Fibroblast of lung (primary cell): ENCODE measurements around the gene CYP1A2.

Experiments used
- EZH2 ChIP-seq: IDR thresholded peaks from 2 replicates; pipeline ENCODE4 v1.5.1; 2012; ENCODE audit warnings: low read length, control low read depth, mild to moderate bottlenecking; ENCODE audit errors: missing control alignments
- TF ChIP-seq, protein P1 (sequence below), 2 donors: IDR thresholded peaks in 1 of 2; conservative IDR thresholded peaks in 1 of 2; 1 replicate in 1 of 2; 2 replicates in 1 of 2; pipeline ENCODE4 v1.5.1; 2011 to 2012; ENCODE audit warnings: low read length in 2 of 2, control low read depth in 1 of 2, inconsistent platforms in 1 of 2, low read depth in 1 of 2, mild to moderate bottlenecking in 1 of 2

DNA sequence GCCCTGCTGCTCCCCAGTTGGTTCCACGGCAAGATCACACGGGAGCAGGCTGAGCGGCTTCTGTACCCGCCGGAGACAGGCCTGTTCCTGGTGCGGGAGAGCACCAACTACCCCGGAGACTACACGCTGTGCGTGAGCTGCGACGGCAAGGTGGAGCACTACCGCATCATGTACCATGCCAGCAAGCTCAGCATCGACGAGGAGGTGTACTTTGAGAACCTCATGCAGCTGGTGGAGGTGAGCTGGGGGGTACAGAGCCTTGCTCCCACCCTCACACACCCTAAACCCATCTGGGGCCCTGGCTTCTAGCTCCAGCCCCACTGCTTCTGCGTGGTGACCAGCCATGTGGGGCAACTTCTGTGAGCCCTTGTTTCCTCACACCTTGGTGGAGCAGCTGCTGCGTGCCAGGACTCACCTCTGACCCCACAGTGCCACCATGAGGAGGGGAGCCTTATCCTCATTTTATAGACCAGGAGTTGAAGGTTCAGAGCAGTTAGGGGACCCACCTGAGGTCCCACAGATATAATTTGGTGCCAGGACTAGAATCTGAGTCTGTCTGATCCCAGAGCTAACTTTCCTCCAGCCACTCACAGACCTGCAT is 50.7 kb downstream of the CYP1A2 start:
- TF ChIP-seq, protein P1, sequence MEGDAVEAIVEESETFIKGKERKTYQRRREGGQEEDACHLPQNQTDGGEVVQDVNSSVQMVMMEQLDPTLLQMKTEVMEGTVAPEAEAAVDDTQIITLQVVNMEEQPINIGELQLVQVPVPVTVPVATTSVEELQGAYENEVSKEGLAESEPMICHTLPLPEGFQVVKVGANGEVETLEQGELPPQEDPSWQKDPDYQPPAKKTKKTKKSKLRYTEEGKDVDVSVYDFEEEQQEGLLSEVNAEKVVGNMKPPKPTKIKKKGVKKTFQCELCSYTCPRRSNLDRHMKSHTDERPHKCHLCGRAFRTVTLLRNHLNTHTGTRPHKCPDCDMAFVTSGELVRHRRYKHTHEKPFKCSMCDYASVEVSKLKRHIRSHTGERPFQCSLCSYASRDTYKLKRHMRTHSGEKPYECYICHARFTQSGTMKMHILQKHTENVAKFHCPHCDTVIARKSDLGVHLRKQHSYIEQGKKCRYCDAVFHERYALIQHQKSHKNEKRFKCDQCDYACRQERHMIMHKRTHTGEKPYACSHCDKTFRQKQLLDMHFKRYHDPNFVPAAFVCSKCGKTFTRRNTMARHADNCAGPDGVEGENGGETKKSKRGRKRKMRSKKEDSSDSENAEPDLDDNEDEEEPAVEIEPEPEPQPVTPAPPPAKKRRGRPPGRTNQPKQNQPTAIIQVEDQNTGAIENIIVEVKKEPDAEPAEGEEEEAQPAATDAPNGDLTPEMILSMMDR (conservative IDR thresholded peaks at IDR 0.05 in 1 of 2, IDR thresholded peaks at IDR 0.05 in 1 of 2; ENCODE audit: low read depth in 1 of 2, low read length in 2 of 2), result no peak
- TF ChIP-seq EZH2, result no peak
